ENCODE results near the gene MIA.

The MIA gene

DNA sequence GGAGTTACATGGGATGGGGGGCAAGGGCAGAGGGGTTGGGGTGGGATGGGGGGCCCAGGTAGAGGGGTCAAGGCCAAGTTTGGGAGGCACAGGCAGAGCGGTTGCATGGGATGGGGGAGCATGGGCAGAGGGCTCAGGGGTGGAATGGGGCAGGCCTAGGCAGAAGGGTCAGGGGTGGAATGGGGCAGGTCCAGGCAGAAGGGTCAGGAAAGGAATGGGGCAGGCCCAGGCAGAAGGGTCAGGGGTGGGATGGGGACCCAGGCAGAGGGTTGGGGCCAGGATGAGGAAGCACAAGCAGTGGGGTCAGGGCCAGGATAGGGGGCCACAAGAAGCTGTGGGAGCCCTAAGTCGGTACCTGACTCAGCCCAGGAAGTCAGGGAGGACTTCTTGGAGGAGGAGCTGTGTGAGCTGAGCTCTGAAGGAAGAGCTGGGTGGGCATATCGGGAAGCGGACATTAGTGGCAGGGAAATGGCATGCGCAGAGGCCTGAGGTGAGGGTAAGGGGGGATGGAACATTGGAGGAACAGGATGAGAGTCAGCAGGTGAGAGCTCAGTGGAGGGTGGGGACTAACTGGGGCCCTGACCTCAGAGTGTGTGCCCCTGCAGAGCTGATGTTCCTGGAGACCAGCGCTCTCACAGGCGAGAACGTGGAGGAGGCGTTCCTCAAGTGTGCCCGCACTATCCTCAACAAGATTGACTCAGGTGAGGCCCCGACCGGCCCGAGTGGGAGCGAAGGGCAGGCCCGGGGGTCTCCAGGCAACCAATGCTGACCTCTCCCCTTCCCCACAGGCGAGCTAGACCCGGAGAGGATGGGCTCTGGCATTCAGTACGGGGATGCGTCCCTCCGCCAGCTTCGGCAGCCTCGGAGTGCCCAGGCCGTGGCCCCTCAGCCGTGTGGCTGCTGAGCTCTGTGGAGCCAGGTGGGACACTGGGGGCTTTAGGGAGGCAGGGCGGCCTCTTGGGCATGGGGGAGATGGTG lies 11.0 kb downstream of the MIA start:
- H2AFZ ChIP-seq (ENCODE audit: low read length) = no peak overlapping the region
- H3K4me3 ChIP-seq (ENCODE audit: low read length) = no peak overlapping the region
- H3K9me2 ChIP-seq (replicated peaks; ENCODE audit: insufficient read depth, low read length) = no peaks in the 10 kb centered on the region
- no peak for DNase-seq
- H3K4me1 ChIP-seq (ENCODE audit: low read length) = no peaks in the 10 kb centered on the region
- H3K36me3 ChIP-seq (replicated peaks; ENCODE audit: insufficient read depth, low read length) = no peaks in the 10 kb centered on the region
- H3K9me3 ChIP-seq (replicated peaks; ENCODE audit: insufficient read depth, low read length) = no peaks in the 10 kb centered on the region
- H3K27me3 ChIP-seq (replicated peaks; ENCODE audit: insufficient read depth, low read length) = no peaks in the 10 kb centered on the region
- no peak overlapping the region for H3K4me2 ChIP-seq (ENCODE audit: low read depth, low read length)
- TF ChIP-seq, protein P1, sequence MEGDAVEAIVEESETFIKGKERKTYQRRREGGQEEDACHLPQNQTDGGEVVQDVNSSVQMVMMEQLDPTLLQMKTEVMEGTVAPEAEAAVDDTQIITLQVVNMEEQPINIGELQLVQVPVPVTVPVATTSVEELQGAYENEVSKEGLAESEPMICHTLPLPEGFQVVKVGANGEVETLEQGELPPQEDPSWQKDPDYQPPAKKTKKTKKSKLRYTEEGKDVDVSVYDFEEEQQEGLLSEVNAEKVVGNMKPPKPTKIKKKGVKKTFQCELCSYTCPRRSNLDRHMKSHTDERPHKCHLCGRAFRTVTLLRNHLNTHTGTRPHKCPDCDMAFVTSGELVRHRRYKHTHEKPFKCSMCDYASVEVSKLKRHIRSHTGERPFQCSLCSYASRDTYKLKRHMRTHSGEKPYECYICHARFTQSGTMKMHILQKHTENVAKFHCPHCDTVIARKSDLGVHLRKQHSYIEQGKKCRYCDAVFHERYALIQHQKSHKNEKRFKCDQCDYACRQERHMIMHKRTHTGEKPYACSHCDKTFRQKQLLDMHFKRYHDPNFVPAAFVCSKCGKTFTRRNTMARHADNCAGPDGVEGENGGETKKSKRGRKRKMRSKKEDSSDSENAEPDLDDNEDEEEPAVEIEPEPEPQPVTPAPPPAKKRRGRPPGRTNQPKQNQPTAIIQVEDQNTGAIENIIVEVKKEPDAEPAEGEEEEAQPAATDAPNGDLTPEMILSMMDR (IDR thresholded peaks at IDR 0.05; ENCODE audit: low read length) = no peak
- TF ChIP-seq EZH2phosphoT487 (IDR thresholded peaks at IDR 0.05; ENCODE audit: low read length) (no peak), EZH2 (optimal IDR thresholded peaks at IDR 0.05; ENCODE audit: low read depth, low read length) (no peak)
- H3K9ac ChIP-seq (ENCODE audit: low read length) = no peak overlapping the region
- H3F3A ChIP-seq (ENCODE audit: insufficient read depth, low read length) = no peaks in the 10 kb centered on the region; the same call in 1 of the 2 replicates
- H3K27ac ChIP-seq (ENCODE audit: low read length) = no peak overlapping the region
- no peaks in the 10 kb centered on the region for H4K20me1 ChIP-seq (ENCODE audit: insufficient read depth, low read length)
- no peaks in the 10 kb centered on the region for H3K79me2 ChIP-seq (ENCODE audit: low read length)

DNA sequence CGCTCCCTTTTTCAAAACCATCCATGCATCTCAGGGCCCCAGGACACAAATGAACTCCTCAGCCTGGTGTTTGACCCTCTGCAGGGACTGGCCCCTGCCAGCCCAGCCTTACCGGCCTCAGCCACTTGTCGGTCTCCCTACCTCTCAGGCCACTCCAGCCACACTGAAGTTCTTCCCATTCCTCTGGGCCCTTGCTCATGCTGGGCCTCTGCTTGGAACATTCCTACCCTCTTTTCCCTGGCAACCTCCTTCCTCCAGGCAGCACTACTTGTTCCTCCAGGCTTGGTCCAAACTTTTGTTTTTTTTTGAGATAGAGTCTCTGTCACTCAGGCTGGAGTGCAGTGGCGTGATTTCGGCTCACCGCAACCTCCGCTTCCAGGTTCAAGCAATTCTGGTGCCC lies 16.0 kb downstream of the MIA start:
- H3K9me2 ChIP-seq (replicated peaks; ENCODE audit: insufficient read depth, low read length) = no peaks in the 10 kb centered on the region
- no peaks in the 10 kb centered on the region for H3K36me3 ChIP-seq (replicated peaks; ENCODE audit: insufficient read depth, low read length)
- no peaks in the 10 kb centered on the region for H3K4me1 ChIP-seq (ENCODE audit: low read length)
- no peak overlapping the region for H2AFZ ChIP-seq (ENCODE audit: low read length)
- H3K4me2 ChIP-seq (ENCODE audit: low read depth, low read length) = no peak overlapping the region
- H3K27me3 ChIP-seq (replicated peaks; ENCODE audit: insufficient read depth, low read length) = no peaks in the 10 kb centered on the region
- no peaks in the 10 kb centered on the region for H3F3A ChIP-seq (ENCODE audit: insufficient read depth, low read length)
- no peak overlapping the region for H3K9ac ChIP-seq (ENCODE audit: low read length)
- no peaks in the 10 kb centered on the region for H3K9me3 ChIP-seq (replicated peaks; ENCODE audit: insufficient read depth, low read length)
- H4K20me1 ChIP-seq (ENCODE audit: insufficient read depth, low read length) = no peaks in the 10 kb centered on the region
- TF ChIP-seq, protein P1 (IDR thresholded peaks at IDR 0.05; ENCODE audit: low read length) = no peak
- no peak for TF ChIP-seq EZH2 (optimal IDR thresholded peaks at IDR 0.05; ENCODE audit: low read depth, low read length)
- TF ChIP-seq EZH2phosphoT487 (IDR thresholded peaks at IDR 0.05; ENCODE audit: low read length) = no peak
- H3K27ac ChIP-seq (ENCODE audit: low read length) = no peak overlapping the region
- DNase-seq = no peak
- no peak overlapping the region for H3K4me3 ChIP-seq (ENCODE audit: low read length)
- H3K79me2 ChIP-seq (ENCODE audit: low read length) = no peaks in the 10 kb centered on the region

- Histone ChIP-seq H3K4me1 (ENCODE audit: low read length) (no peaks in the 10 kb centered on the region), H2AFZ (ENCODE audit: low read length) (no peak overlapping the region), H3K27me3 (replicated peaks; ENCODE audit: insufficient read depth, low read length) (no peaks in the 10 kb centered on the region), H3K79me2 (ENCODE audit: low read length) (no peaks in the 10 kb centered on the region), H3K9ac (ENCODE audit: low read length) (no peak overlapping the region), H3K4me2 (ENCODE audit: low read depth, low read length) (no peak overlapping the region), H3F3A (ENCODE audit: insufficient read depth, low read length) (no peaks in the 10 kb centered on the region), H4K20me1 (ENCODE audit: insufficient read depth, low read length) (no peaks in the 10 kb centered on the region), H3K9me2 (replicated peaks; ENCODE audit: insufficient read depth, low read length) (no peaks in the 10 kb centered on the region), H3K4me3 (ENCODE audit: low read length) (no peak overlapping the region), H3K9me3 (replicated peaks; ENCODE audit: insufficient read depth, low read length) (no peaks in the 10 kb centered on the region), H3K36me3 (replicated peaks; ENCODE audit: insufficient read depth, low read length) (no peaks in the 10 kb centered on the region), H3K27ac (ENCODE audit: low read length) (no peak overlapping the region)
- TF ChIP-seq, protein P1 (IDR thresholded peaks at IDR 0.05; ENCODE audit: low read length) = no peak
- TF ChIP-seq EZH2phosphoT487 (IDR thresholded peaks at IDR 0.05; ENCODE audit: low read length) (no peak), EZH2 (optimal IDR thresholded peaks at IDR 0.05; ENCODE audit: low read depth, low read length) (no peak)
- DNase-seq = no peak
These were observed 16.7 kb downstream of the MIA start for GRCh38 chr19:40791996-40792395.

Data from MM.1S (cell line).